ENCODE data around the gene DLG2. TPM values are rescaled to one million over a fixed set of nuclear protein-coding genes. Genes with fewer than 3 reads are reported as not detected.

DLG2 gene
- total and polyA plus RNA-seq, 9 of the 15 experiments (the other 6 are each of a cell fraction or from before 2014, with no cell fraction given): 0.52 to 1.6 (median 0.95) TPM

GRCh38 chr11:84673753-84674152 is 953.4 kb downstream of the DLG2 start (continued):
- no peak for TF ChIP-seq ZBTB49 (CRISPR knock-in tag; IDR thresholded peaks at IDR 0.05; ENCODE audit: borderline replicate concordance)
- TF ChIP-seq ZNF263 (CRISPR knock-in tag; IDR thresholded peaks at IDR 0.05; ENCODE audit: borderline replicate concordance): no peak
- no peak for TF ChIP-seq ZNF79 (CRISPR knock-in tag; IDR thresholded peaks at IDR 0.05; ENCODE audit: low read depth)
- TF ChIP-seq ATF6 (CRISPR knock-in tag; IDR thresholded peaks at IDR 0.05): no peak
- TF ChIP-seq HMG20B (CRISPR knock-in tag; IDR thresholded peaks at IDR 0.05): no peak
- no peak for TF ChIP-seq ZNF449 (CRISPR knock-in tag; IDR thresholded peaks at IDR 0.05)
- TF ChIP-seq THRA (IDR thresholded peaks at IDR 0.05): no peak
- TF ChIP-seq NONO (IDR thresholded peaks at IDR 0.05; ENCODE audit: low read depth in 2 of 2, low read length in 1 of 2): no peak
- TF ChIP-seq ZMIZ1 (IDR thresholded peaks at IDR 0.05; ENCODE audit: low read depth in 2 of 2, low read length in 2 of 2): no peak
- no peak for TF ChIP-seq FOXP1 (CRISPR knock-in tag; IDR thresholded peaks at IDR 0.05)
- no peak for TF ChIP-seq SNIP1 (IDR thresholded peaks at IDR 0.05; ENCODE audit: low read depth)

Measured in K562 (cell line).